Calu3 (cell line): ENCODE data around the gene SETSIP. TPM values are rescaled to one million over a fixed set of nuclear protein-coding genes. Genes with fewer than 3 reads are reported as not detected.

ENCODE experiments used
- BruUV-seq: library from RNA; stranded (reverse); fragments of 400-500 nt; replicated peaks from 2 replicates; lab custom pipeline; 2021; lab: Mats Ljungman, UMichigan
- CTCF ChIA-PET: fragments of 300-600 bp; sonication (Branson Sonifier 250); formaldehyde crosslinking; loops from one replicate; lab custom pipeline; 2022; ENCODE audit warnings: antibody characterized with exemption; lab: Charles Lee
- DNase-seq: peaks from one replicate; pipeline ENCODE4 v3.0.0; 2022
- H3K27ac Mint-ChIP-seq: one replicate; pipeline ENCODE4 v1.8.0; 2022; ENCODE audit warnings: mixed read lengths; ENCODE audit not compliant: unreplicated experiment
- H3K27me3 Mint-ChIP-seq: one replicate; pipeline ENCODE4 v1.8.0; 2022; ENCODE audit warnings: mixed read lengths; ENCODE audit not compliant: unreplicated experiment
- H3K36me3 Mint-ChIP-seq: one replicate; pipeline ENCODE4 v1.8.0; 2022; ENCODE audit warnings: mild to moderate bottlenecking, moderate library complexity, mixed read lengths; ENCODE audit not compliant: insufficient read depth, unreplicated experiment
- H3K4me1 Mint-ChIP-seq: one replicate; pipeline ENCODE4 v1.8.0; 2022; ENCODE audit warnings: mild to moderate bottlenecking, low read depth, mixed read lengths; ENCODE audit not compliant: unreplicated experiment
- H3K4me3 Mint-ChIP-seq: one replicate; pipeline ENCODE4 v1.8.0; 2022; ENCODE audit warnings: mild to moderate bottlenecking, low read depth, moderate library complexity, mixed read lengths; ENCODE audit not compliant: unreplicated experiment
- H3K9me3 Mint-ChIP-seq: one replicate; pipeline ENCODE4 v1.8.0; 2022; ENCODE audit warnings: low read depth, mixed read lengths; ENCODE audit not compliant: unreplicated experiment
- CTCF ChIP-seq: fragments of 200-600 bp; IDR thresholded peaks from one replicate; pipeline ENCODE4 v1.8.0; 2022; ENCODE audit warnings: antibody characterized with exemption; ENCODE audit not compliant: unreplicated experiment
- intact Hi-C: fragments of 100-400 bp; cut with micrococcal nuclease; formaldehyde crosslinking; loops from one replicate; pipeline ENCODE4 v1.10.0; 2022; ENCODE audit not compliant: unreplicated experiment
- total RNA-seq: library from RNA; stranded (reverse); gene quantifications from 2 replicates; pipeline ENCODE4 v1.2.3, GENCODE V29; 2022

SETSIP gene
- total RNA-seq, 1 experiment from 2014 or later: not detected

- Mint-ChIP-seq H3K4me1 (no peaks in the 10 kb centered on the region), H3K4me3 (no peak overlapping the region)
Measured at GRCh38 chr1:92066321-92066720, 8.9 kb downstream of the SETSIP start.

GRCh38 chr1:92065042-92065441 is 10.2 kb downstream of the SETSIP start:
- no TSS peak for BruUV-seq

More at GRCh38 chr1:92066321-92066720, 8.9 kb downstream of the SETSIP start:
- H3K27me3 Mint-ChIP-seq: no peaks in the 10 kb centered on the region
- no peak for TF ChIP-seq CTCF
- CTCF ChIA-PET: no interaction called here
- intact Hi-C loops: no loop called here
- no peaks in the 10 kb centered on the region for H3K36me3 Mint-ChIP-seq
- DNase-seq: no peak
- no TSS peak for BruUV-seq
- H3K27ac Mint-ChIP-seq: no peak overlapping the region
- H3K9me3 Mint-ChIP-seq: no peaks in the 10 kb centered on the region

GRCh38 chr1:92051948-92052347 is 23.3 kb downstream of the SETSIP start:
- H3K9me3 Mint-ChIP-seq: no peaks in the 10 kb centered on the region
- intact Hi-C loops: no loop called here
- TF ChIP-seq CTCF: no peak
- H3K4me1 Mint-ChIP-seq: no peaks in the 10 kb centered on the region
- H3K36me3 Mint-ChIP-seq: no peaks in the 10 kb centered on the region
- BruUV-seq: no TSS peak
- H3K4me3 Mint-ChIP-seq: no peak overlapping the region
- H3K27ac Mint-ChIP-seq: no peak overlapping the region
- no peaks in the 10 kb centered on the region for H3K27me3 Mint-ChIP-seq
- no peak for DNase-seq
- CTCF ChIA-PET: no interaction called here

More at GRCh38 chr1:92065042-92065441, 10.2 kb downstream of the SETSIP start:
- H3K9me3 Mint-ChIP-seq: no peaks in the 10 kb centered on the region
- CTCF ChIA-PET: no interaction called here
- no peak for TF ChIP-seq CTCF
- H3K4me3 Mint-ChIP-seq: no peak overlapping the region
- no peak for DNase-seq
- no peaks in the 10 kb centered on the region for H3K27me3 Mint-ChIP-seq
- intact Hi-C loops: no loop called here
- no peaks in the 10 kb centered on the region for H3K36me3 Mint-ChIP-seq
- no peaks in the 10 kb centered on the region for H3K4me1 Mint-ChIP-seq
- no peak overlapping the region for H3K27ac Mint-ChIP-seq

- TF ChIP-seq CTCF: no peak
- intact Hi-C loops: no loop called here
- Mint-ChIP-seq H3K27ac (no peak overlapping the region), H3K27me3 (no peaks in the 10 kb centered on the region), H3K4me1 (no peaks in the 10 kb centered on the region), H3K9me3 (no peaks in the 10 kb centered on the region), H3K36me3 (no peaks in the 10 kb centered on the region), H3K4me3 (no peak overlapping the region)
- CTCF ChIA-PET: no interaction called here
- no TSS peak for BruUV-seq
- DNase-seq: no peak
Measured at GRCh38 chr1:92045766-92046495, 29.3 kb downstream of the SETSIP start.
